Astrocyte (in vitro differentiated cells and primary cell): Measurements from ENCODE around the gene GPBAR1. TPM values are rescaled to one million over a fixed set of nuclear protein-coding genes. Genes with fewer than 3 reads are reported as not detected.
"Not testable (repeated sequence)": the region's sequence is repeated elsewhere in the genome, so short reads cannot be mapped to it uniquely, and the experiment has no call there.

Source experiments
- DNase-seq: peaks from one replicate; pipeline ENCODE4 v3.0.0-alpha.2; 2010; ENCODE audit warnings: low read depth
- FAIRE-seq: peaks from 2 replicates; lab custom pipeline; 2011; peaks lifted over from hg19 to GRCh38; lab: Jason Lieb, UNC
- H2AFZ ChIP-seq: 2 replicates; pipeline ENCODE4 v1.6.0; 2012; ENCODE audit warnings: low read depth, low read length, inconsistent platforms
- H3K27ac ChIP-seq: 2 replicates; pipeline ENCODE4 v1.5.1; 2011; ENCODE audit warnings: low read depth, low read length, inconsistent platforms
- H3K27me3 ChIP-seq: 2 replicates; pipeline ENCODE4 v1.6.0; 2011; ENCODE audit warnings: low read length, inconsistent platforms; ENCODE audit not compliant: insufficient read depth
- H3K36me3 ChIP-seq: 2 replicates; pipeline ENCODE4 v1.5.1; 2011; ENCODE audit warnings: low read length, inconsistent platforms; ENCODE audit not compliant: insufficient read depth
- H3K4me1 ChIP-seq: 2 replicates; pipeline ENCODE4 v1.5.1; 2011; ENCODE audit warnings: low read length, inconsistent platforms; ENCODE audit not compliant: insufficient read depth
- H3K4me2 ChIP-seq: 2 replicates; pipeline ENCODE4 v1.6.0; 2012; ENCODE audit warnings: low read length, inconsistent platforms
- H3K4me3 ChIP-seq: 2 replicates; pipeline ENCODE4 v1.5.1; 2011; ENCODE audit warnings: low read depth, mild to moderate bottlenecking, low read length, inconsistent platforms; ENCODE audit not compliant: insufficient read depth
- H3K79me2 ChIP-seq: 2 replicates; pipeline ENCODE4 v1.6.0; 2012; ENCODE audit warnings: mild to moderate bottlenecking, low read length, inconsistent platforms; ENCODE audit not compliant: insufficient read depth
- H3K9ac ChIP-seq: 2 replicates; pipeline ENCODE4 v1.6.0; 2012; ENCODE audit warnings: mild to moderate bottlenecking, low read length, inconsistent platforms
- H3K9me3 ChIP-seq: 2 replicates; pipeline ENCODE4 v1.5.1; 2012; ENCODE audit warnings: low read depth, mild to moderate bottlenecking, low read length, inconsistent platforms; ENCODE audit not compliant: insufficient read depth
- H4K20me1 ChIP-seq: 2 replicates; pipeline ENCODE4 v1.6.0; 2012; ENCODE audit warnings: low read length, inconsistent platforms; ENCODE audit not compliant: insufficient read depth
- H3K27ac Mint-ChIP-seq: one replicate; pipeline ENCODE4 v1.8.0; 2021; ENCODE audit warnings: mild to moderate bottlenecking, mixed read lengths; ENCODE audit not compliant: unreplicated experiment
- H3K27me3 Mint-ChIP-seq: one replicate; pipeline ENCODE4 v1.8.0; 2021; ENCODE audit warnings: low read depth, mixed read lengths; ENCODE audit not compliant: unreplicated experiment
- H3K36me3 Mint-ChIP-seq: one replicate; pipeline ENCODE4 v1.8.0; 2021; ENCODE audit warnings: low read depth, mixed read lengths; ENCODE audit not compliant: unreplicated experiment
- H3K4me1 Mint-ChIP-seq: one replicate; pipeline ENCODE4 v1.8.0; 2021; ENCODE audit warnings: low read depth, mixed read lengths; ENCODE audit not compliant: unreplicated experiment
- H3K4me3 Mint-ChIP-seq: one replicate; pipeline ENCODE4 v1.8.0; 2021; ENCODE audit warnings: mild to moderate bottlenecking, moderate library complexity, mixed read lengths; ENCODE audit not compliant: unreplicated experiment
- H3K9me3 Mint-ChIP-seq: one replicate; pipeline ENCODE4 v1.8.0; 2021; ENCODE audit warnings: mild to moderate bottlenecking, mixed read lengths; ENCODE audit not compliant: unreplicated experiment
- CTCF ChIP-seq: IDR thresholded peaks from 2 replicates; pipeline ENCODE4 v1.5.1; 2011; ENCODE audit warnings: low read depth, mild to moderate bottlenecking, inconsistent platforms, low read length, moderate library complexity; ENCODE audit not compliant: insufficient read depth
- EZH2 ChIP-seq: IDR thresholded peaks from 2 replicates; pipeline ENCODE4 v1.6.1; 2012; ENCODE audit warnings: mild to moderate bottlenecking, low read length, inconsistent platforms; ENCODE audit not compliant: insufficient read depth
- total RNA-seq: library from RNA; stranded (reverse); gene quantifications from 2 replicates; pipeline ENCODE4 v1.2.1, GENCODE V29; 2021

Gene GPBAR1
- total RNA-seq, 1 donor from 2014 or later = 0.70 TPM

- FAIRE-seq (no peak), DNase-seq (no peak)
- H3K79me2 ChIP-seq = peaks cover 37% of the 10 kb centered on the region
- peaks cover 21% of the 10 kb centered on the region for H4K20me1 ChIP-seq
- Mint-ChIP-seq H3K27me3 (no peaks in the 10 kb centered on the region), H3K9me3 (no peaks in the 10 kb centered on the region), H3K27ac (peak overlapping the region; percentile 1), H3K36me3 (peaks cover 15% of the 10 kb centered on the region), H3K4me1 (peaks cover 12% of the 10 kb centered on the region), H3K4me3 (peak overlapping the region; percentile 98)
- H2AFZ ChIP-seq = no peak overlapping the region
- H3K27ac ChIP-seq = no peak overlapping the region
- peaks cover 32% of the 10 kb centered on the region for H3K36me3 ChIP-seq
- peak overlapping the region; percentile 86 for H3K9ac ChIP-seq
- peak overlapping the region; percentile 87 for H3K4me2 ChIP-seq
- no peak for TF ChIP-seq CTCF
- no peak for TF ChIP-seq EZH2
- no peaks in the 10 kb centered on the region for H3K27me3 ChIP-seq
- H3K4me3 ChIP-seq = peak overlapping the region; percentile 73
- H3K9me3 ChIP-seq = no peaks in the 10 kb centered on the region
- peaks cover 17% of the 10 kb centered on the region for H3K4me1 ChIP-seq
Measured at GRCh38 chr2:218271487-218271797, 10.6 kb downstream of the GPBAR1 start.

- Mint-ChIP-seq H3K36me3 (peaks cover 14% of the 10 kb centered on the region), H3K9me3 (no peaks in the 10 kb centered on the region), H3K4me3 (peak overlapping the region; percentile 98), H3K4me1 (peaks cover 12% of the 10 kb centered on the region), H3K27me3 (no peaks in the 10 kb centered on the region), H3K27ac (no peak overlapping the region)
- H3K27ac ChIP-seq = no peak overlapping the region
- peak overlapping the region; percentile 86 for H3K9ac ChIP-seq
- DNase-seq = no peak
- no peak overlapping the region for H3K4me3 ChIP-seq
- H3K4me2 ChIP-seq = peak overlapping the region; percentile 87
- peaks cover 17% of the 10 kb centered on the region for H3K4me1 ChIP-seq
- peaks cover 17% of the 10 kb centered on the region for H4K20me1 ChIP-seq
- H2AFZ ChIP-seq = no peak overlapping the region
- no peaks in the 10 kb centered on the region for H3K27me3 ChIP-seq
- TF ChIP-seq CTCF = no peak
- no peak for TF ChIP-seq EZH2
- FAIRE-seq = no peak
- no peaks in the 10 kb centered on the region for H3K9me3 ChIP-seq
- peaks cover 30% of the 10 kb centered on the region for H3K36me3 ChIP-seq
- H3K79me2 ChIP-seq = peaks cover 37% of the 10 kb centered on the region
Measured at GRCh38 chr2:218271865-218272530, 11.2 kb downstream of the GPBAR1 start.

GRCh38 chr2:218272531-218273212, 11.9 kb downstream of the GPBAR1 start:
- peaks cover 32% of the 10 kb centered on the region for H3K36me3 ChIP-seq
- H3K4me2 ChIP-seq = peak overlapping the region; percentile 51
- H3K79me2 ChIP-seq = peaks cover 30% of the 10 kb centered on the region
- no peak for FAIRE-seq
- peaks cover 10% of the 10 kb centered on the region for H4K20me1 ChIP-seq
- TF ChIP-seq CTCF (peak; percentile 81), EZH2 (no peak)
- H3K9me3 ChIP-seq = no peaks in the 10 kb centered on the region
- no peak overlapping the region for H3K27ac ChIP-seq
- H3K4me3 ChIP-seq = no peak overlapping the region
- Mint-ChIP-seq H3K27ac (no peak overlapping the region), H3K36me3 (peaks cover 10% of the 10 kb centered on the region), H3K27me3 (no peaks in the 10 kb centered on the region), H3K4me1 (peaks cover 12% of the 10 kb centered on the region), H3K9me3 (no peaks in the 10 kb centered on the region), H3K4me3 (no peak overlapping the region)
- peak; percentile 70 for DNase-seq
- no peaks in the 10 kb centered on the region for H3K27me3 ChIP-seq
- H2AFZ ChIP-seq = no peak overlapping the region
- peaks cover 17% of the 10 kb centered on the region for H3K4me1 ChIP-seq
- H3K9ac ChIP-seq = peak overlapping the region; percentile 42

GRCh38 chr2:218273214-218273907, 12.5 kb downstream of the GPBAR1 start:
- FAIRE-seq, H3K27me3 ChIP-seq, H3K27ac ChIP-seq, H3K9me3 ChIP-seq, H4K20me1 ChIP-seq, H3K27ac Mint-ChIP-seq, H3K4me3 Mint-ChIP-seq, H2AFZ ChIP-seq, H3K36me3 Mint-ChIP-seq, H3K9me3 Mint-ChIP-seq, H3K27me3 Mint-ChIP-seq, DNase-seq, H3K4me3 ChIP-seq: not testable (repeated sequence)
- H3K4me1 Mint-ChIP-seq = peaks cover 12% of the 10 kb centered on the region
- Histone ChIP-seq H3K9ac (peak overlapping the region; percentile 42), H3K4me1 (peaks cover 17% of the 10 kb centered on the region), H3K36me3 (peaks cover 33% of the 10 kb centered on the region), H3K79me2 (peaks cover 29% of the 10 kb centered on the region), H3K4me2 (peak overlapping the region; percentile 51)
